H54 (cell line): ENCODE measurements around the gene UBR3.
A peak's percentile ranks its signal among the peaks of the same experiment; 100 is the strongest.

Experiments
- DNase-seq: peaks from one replicate; pipeline ENCODE4 v3.0.0; 2011; ENCODE audit warnings: low spot score, mixed read lengths; ENCODE audit not compliant: insufficient read length
- FAIRE-seq: peaks from 3 replicates; lab custom pipeline; 2011; peaks lifted over from hg19 to GRCh38; lab: Jason Lieb, UNC
- POLR2A ChIP-seq: IDR thresholded peaks from 2 replicates; pipeline ENCODE4 v1.6.1; 2011; ENCODE audit warnings: low read depth, mild to moderate bottlenecking, low read length

Gene UBR3

DNA sequence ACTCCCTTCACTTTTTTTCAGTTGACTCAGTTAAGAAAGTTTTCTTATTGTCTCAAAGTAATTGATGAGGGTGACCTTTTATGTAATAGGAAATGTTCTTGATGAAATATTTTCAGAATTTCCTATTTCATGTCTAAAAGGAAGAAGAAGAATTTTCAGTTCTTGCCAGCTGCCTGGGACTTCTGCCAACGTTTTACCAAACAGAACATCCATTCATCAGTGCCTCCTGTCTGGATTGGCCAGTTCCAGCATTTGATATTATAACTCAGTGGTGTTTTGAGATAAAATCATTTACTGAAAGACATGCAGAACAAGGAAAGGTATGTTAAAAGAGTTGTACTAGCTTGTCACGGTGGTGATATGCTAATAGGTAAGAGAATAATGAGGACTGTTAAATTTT is 246.0 kb downstream of the UBR3 start:
- FAIRE-seq (peak; percentile 6), DNase-seq (no peak)
- no peak for TF ChIP-seq POLR2A

DNA sequence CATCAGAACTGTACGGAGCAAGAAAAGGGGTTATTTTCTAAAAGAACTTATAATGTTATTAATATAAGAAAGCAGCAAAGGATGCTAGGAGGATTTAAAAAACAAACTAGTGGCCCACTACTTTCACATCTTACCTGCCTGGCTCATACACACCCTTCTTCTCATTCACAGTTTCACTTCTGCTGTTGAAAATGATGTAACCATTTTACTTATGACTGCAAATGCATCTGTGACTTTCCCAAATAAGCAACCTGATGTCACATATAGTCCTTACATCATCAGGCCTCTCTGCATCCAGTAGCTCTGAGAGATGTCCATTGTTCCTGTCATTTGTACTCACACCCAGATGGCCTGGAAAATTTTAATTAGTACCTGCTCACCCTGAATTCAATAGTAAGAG is 248.9 kb downstream of the UBR3 start:
- FAIRE-seq (no peak), DNase-seq (no peak)
- TF ChIP-seq POLR2A: no peak

GRCh38 chr2:170077830-170078569 is 250.7 kb downstream of the UBR3 start:
- FAIRE-seq (no peak), DNase-seq (no peak)
- no peak for TF ChIP-seq POLR2A

- TF ChIP-seq POLR2A: no peak
- FAIRE-seq (no peak), DNase-seq (no peak)
Measured at GRCh38 chr2:170084820-170085491, 257.7 kb downstream of the UBR3 start.

- DNase-seq: no peak
- FAIRE-seq: no peak
- TF ChIP-seq POLR2A: no peak
Measured at GRCh38 chr2:170086117-170086688, 258.9 kb downstream of the UBR3 start.

GRCh38 chr2:170086751-170087412 is 259.6 kb downstream of the UBR3 start:
- DNase-seq (no peak), FAIRE-seq (no peak)
- no peak for TF ChIP-seq POLR2A

DNA sequence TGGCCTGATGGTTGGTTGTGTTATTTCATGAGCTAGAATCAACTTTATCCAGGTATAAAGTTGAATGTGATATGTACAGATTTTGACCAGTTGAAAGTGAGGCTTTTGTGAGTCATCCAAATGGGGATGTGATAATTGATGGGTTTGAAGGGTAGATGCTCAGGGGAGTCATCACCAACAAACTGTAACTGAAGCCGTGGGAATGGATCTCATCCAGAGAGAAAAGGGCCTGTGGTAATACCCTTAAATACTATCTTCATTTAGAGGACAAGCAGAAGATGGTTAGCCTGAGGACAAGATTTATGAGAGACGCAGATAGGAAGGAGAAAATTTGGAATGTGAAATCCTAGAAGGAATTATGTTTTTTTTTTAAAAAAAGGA is 260.1 kb downstream of the UBR3 start:
- no peak for DNase-seq
- no peak for TF ChIP-seq POLR2A
- FAIRE-seq: no peak

DNA sequence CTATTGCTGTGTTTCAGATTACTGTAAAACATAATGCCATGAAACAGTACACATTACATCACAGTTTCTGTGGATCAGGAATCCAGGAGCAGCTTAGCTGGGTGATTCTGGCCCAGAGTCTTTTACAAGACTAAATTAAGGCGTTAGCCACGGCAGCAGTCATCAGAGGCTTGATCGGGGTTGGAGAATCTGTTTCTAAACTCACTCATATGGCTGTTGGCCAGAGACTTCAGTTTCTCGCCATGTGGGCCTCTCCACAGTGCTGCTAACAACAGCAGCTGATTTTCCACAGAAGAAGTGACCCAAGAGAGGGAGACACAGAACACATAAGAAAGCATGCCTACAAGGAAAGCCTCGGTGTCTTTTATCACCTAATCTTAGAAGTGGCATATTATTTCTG is 261.5 kb downstream of the UBR3 start:
- no peak for DNase-seq
- no peak for TF ChIP-seq POLR2A
- no peak for FAIRE-seq

- DNase-seq: no peak
- no peak for FAIRE-seq
- no peak for TF ChIP-seq POLR2A
Measured at GRCh38 chr2:170090229-170090628, 263.0 kb downstream of the UBR3 start.

- no peak for TF ChIP-seq POLR2A
- DNase-seq: no peak
- FAIRE-seq: no peak
Measured at GRCh38 chr2:170091436-170091835, 264.2 kb downstream of the UBR3 start.

DNA sequence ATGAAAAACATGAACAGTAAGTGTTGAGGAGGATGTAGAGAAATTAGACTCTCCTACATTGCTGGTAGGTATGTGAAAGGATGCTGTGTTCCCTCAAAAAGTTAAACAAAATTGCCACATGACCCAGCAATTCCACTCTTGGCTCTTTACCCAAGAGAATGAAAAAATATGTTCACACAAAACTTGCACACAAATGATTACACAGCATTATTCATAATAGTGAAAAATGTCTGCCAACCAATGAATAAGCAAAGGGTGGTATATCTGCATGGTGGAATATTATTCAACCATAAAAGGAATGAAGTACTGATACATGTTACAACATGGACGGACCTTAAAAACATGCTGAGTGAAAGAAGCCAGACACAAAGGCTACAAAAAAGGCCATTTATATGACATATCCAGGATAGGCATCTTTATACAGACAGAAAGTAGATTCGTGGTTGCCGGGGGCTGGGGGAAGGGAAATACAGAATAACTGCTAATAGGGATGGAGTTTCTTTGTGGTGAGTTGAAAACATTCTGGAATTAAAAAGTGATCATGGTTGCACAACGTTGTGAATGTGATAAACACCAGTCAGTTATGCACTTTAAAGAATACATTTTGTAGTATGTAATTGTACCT is 265.3 kb downstream of the UBR3 start:
- TF ChIP-seq POLR2A: no peak
- FAIRE-seq (peak; percentile 38), DNase-seq (no peak)

DNA sequence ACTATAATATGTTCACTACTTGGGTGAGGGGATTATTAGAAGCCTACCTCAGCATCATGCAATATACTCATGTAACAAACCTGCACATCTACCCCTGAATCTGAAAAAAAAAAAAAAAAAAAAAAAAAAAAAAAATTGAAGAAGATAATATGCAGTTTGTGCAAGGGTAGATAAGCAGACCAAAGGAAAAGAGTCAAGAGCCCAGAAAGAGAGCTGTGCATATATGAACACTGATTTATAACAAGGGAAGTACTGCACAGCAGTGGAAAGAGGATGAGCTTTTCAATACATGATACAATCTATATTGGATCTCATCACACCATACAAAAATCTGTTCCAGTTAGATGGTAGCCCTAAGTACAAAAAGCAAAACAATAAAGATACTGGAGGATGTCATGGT is 268.1 kb downstream of the UBR3 start:
- TF ChIP-seq POLR2A: no peak
- DNase-seq (no peak), FAIRE-seq (no peak)

- no peak for TF ChIP-seq POLR2A
- FAIRE-seq (no peak), DNase-seq (no peak)
Measured at GRCh38 chr2:170098626-170099312, 271.5 kb downstream of the UBR3 start.

DNA sequence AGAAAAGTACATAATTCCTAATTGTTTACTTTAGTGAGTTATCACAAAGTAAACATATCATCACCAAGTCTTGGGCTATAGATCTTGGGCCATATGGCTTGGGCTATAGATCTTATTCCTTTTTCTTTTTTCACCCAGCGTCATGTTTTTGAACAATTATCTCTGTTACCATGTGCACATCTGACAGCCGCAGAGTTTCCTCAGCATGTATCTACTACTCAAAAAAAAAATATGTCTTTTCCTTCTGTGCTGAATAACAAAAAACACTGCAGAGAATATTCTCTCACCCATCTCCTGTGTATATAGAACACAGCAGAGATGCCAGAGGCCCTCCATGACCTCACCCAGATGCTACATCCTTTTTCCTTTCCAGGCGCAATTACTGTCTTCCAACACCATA is 274.5 kb downstream of the UBR3 start:
- no peak for TF ChIP-seq POLR2A
- peak; percentile 11 for FAIRE-seq

More for the DNA sequence above, 274.5 kb downstream of the UBR3 start:
- no peak for DNase-seq
